Hindlimb muscle (tissue), 1 donor: ENCODE data around the gene PHLPP2. TPM values are rescaled to one million over a fixed set of nuclear protein-coding genes. Genes with fewer than 3 reads are reported as not detected.

Experiments
- DNase-seq: peaks from one replicate; pipeline ENCODE4 v3.0.0-alpha.2; 2013
- polyA plus RNA-seq: library from polyadenylated mRNA; unstranded; fragments of 120-200 nt; gene quantifications from one replicate; pipeline ENCODE4 v1.2.1, GENCODE V29; 2013; ENCODE audit not compliant: insufficient read length

Gene PHLPP2
- polyA plus RNA-seq, 1 donor = 6.3 TPM

- DNase-seq = no peak
Measured at GRCh38 chr16:71666928-71667707, 57.4 kb downstream of the PHLPP2 start.

DNA sequence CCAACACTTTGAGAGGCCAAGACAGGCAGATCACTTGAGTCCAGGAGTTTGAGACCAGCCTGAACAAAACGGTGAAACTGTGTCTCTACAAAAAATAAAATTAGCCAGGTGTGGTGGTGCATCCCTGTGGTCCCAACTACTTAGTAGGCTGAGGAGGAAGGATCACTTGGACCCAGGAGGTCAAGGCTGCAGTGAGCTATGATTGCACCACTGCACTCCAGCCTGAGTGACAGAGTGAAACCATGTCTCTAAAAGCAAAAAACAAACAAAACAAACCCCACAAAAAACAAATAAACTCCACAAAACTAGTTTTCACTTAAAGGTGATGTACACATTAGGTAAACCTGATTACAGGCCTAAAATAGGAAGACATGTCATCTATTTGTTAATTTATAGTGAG, 58.2 kb downstream of the PHLPP2 start:
- DNase-seq = no peak

- DNase-seq = no peak
Measured at GRCh38 chr16:71659471-71659870, 65.0 kb downstream of the PHLPP2 start.

GRCh38 chr16:71658771-71659170, 65.7 kb downstream of the PHLPP2 start:
- DNase-seq = no peak

DNA sequence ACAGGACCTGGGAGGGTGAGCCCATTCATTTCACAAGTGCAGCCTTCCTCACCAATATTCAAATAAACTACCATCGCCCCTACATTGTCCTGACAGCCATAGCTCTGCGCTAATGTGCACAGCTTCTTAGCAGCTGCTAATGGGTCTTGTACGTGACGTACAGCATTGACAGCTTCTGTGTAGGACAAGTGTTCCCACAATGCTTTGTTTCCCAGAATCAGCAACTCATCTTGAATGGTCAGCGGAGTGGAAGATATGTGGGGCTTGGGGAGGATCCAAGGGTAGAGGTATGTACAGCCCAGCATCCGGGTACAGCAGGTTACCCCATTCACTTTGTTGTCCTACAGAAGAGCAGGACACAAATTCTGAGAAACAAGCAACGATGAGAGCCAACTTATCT, 74.8 kb downstream of the PHLPP2 start:
- DNase-seq = no peak

- no peak for DNase-seq
Measured at GRCh38 chr16:71648921-71649320, 75.6 kb downstream of the PHLPP2 start.

DNA sequence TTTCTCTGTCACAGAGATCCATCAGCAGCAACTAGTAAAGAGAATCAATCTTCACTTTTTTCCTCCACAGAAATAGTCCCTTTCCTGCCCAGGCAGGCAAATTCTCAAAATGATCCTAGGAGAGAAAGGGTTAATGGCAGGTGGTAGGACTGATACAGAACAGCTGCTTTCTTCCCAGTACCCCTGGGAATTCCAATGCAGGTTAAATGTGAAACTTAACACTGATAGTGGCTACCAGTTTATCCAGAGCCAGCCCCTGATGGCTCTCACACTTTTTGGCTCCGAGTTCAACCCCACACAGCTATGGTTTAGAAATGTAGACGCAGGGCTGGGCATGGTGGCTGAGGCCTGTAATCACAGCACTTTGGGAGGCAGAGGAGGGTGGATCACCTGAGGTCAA, 76.3 kb downstream of the PHLPP2 start:
- no peak for DNase-seq

- DNase-seq = no peak
Measured at GRCh38 chr16:71647391-71647790, 77.1 kb downstream of the PHLPP2 start.

DNA sequence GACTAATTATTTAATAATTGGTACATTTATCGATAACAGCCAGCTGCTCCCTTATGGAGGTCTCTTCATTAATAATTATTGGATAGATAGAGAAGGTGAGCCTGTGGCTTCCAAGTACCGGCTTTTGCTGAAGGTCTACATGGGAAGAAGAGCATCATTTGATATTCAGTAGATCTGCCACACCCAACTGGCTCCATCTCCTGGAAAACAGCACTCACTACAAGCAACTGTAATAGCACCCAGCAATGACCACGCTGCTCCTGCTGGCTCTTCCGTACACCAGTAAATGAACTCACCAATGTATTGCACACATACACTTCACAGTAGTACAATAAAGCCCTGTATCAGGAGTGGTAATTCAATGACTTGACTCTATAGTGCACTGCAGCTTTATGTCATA, 79.1 kb downstream of the PHLPP2 start:
- no peak for DNase-seq

- no peak for DNase-seq
Measured at GRCh38 chr16:71637398-71637797, 87.1 kb downstream of the PHLPP2 start.

- DNase-seq = no peak
Measured at GRCh38 chr16:71635632-71636031, 88.9 kb downstream of the PHLPP2 start.

DNA sequence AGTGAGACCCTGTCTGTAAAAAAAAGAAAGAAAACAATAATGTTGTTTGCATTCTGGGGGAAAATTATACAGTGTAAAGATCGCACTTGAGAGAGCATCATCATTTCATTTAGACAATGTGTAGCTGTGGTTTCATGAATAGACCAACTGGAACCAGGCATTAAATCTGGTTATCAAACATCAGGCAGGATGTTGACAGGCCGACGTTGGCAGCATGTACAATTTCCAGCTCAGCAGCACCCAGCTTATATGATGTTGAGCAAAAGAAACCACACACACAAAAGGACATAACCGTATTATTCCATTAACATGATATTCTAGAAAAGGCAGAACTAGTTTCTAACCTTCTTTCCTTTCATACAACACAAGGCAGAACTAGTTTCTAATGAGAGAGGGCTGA, 92.7 kb downstream of the PHLPP2 start:
- no peak for DNase-seq

DNA sequence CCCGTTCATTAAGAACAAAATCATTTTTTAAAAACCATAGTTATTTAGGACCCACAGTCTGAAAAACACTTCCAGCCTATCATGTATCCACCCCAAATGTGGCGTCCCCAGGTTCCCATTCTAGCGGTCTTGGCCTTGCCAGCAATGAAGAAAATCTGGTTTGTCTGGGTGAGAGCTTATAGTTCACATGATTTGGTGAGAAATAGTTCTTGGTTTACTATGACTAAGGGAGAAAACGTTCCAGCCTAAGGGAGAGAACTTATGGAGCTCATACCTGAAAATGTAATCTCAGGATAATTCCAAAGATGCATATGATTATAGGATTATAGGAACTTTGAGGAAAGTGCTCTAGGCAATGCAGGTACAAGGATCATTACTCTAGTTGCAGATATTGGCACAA, 93.7 kb downstream of the PHLPP2 start:
- no peak for DNase-seq

GRCh38 chr16:71629278-71630016, 95.1 kb downstream of the PHLPP2 start:
- DNase-seq = no peak

GRCh38 chr16:71628810-71629209, 95.7 kb downstream of the PHLPP2 start:
- no peak for DNase-seq

DNA sequence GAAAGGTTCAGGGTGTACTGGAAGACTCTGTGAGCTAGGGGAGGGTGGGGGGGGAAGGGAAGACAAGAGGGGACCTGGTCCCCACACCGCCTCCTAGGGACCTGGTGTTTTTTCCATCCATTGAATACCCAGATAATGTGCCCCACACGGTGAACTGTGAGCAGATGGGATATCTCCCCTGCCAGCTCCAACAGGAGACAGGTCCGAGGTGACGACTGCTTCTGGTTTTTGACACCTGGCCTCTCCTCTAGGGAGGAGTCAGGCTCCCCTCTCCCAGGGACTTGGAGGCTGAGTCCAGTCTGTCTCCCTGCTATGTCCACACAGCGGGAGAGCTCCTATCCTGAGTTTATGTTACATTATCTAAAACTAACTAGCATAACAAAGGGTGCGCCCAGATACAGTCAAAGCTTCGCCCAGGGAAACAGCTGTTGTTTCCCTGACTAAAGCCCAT, 96.7 kb downstream of the PHLPP2 start:
- DNase-seq = no peak

- DNase-seq = no peak
Measured at GRCh38 chr16:71626858-71627213, 97.7 kb downstream of the PHLPP2 start.

DNA sequence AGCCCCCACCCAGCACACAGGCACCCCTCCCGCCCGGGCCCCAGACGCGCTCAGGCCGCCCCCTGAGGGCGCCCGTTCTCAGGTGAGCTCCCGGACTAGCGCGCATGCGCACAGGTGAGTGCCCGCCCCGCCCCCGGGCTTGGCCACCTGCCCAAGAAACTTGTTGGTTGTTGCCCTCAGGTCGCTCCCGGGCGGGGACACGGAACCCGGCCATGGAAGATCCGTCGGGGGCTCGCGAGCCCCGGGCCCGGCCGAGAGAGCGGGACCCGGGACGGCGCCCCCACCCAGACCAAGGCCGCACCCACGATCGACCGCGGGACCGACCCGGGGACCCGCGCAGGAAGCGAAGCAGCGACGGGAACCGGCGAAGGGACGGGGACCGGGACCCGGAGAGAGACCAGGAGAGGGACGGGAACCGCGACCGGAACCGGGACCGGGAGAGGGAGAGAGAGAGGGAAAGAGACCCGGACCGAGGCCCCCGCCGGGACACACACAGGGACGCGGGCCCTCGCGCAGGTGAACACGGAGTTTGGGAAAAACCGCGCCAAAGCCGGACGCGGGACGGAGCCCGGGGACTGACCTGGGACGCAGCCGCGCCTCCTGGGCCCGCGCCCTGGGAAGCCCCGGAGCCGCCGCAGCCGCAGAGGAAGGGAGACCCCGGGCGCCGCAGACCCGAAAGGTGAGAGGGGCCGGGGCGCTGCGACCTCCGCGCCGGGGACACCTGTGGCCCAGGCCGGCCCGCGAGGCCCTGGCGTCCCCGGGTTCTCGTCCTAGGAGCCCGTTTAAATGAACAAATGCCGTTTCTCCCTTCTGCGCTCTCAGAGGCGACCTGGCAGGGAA, 98.3 kb downstream of the PHLPP2 start, which contains the start of gene MARVELD3:
Gene MARVELD3 (plus strand): TSS at position 167 of the 840 bp plus-strand sequence. CDS start 46 bp downstream, at position 213.
- no peak for DNase-seq

- DNase-seq = no peak
Measured at GRCh38 chr16:71625113-71625850, 99.2 kb downstream of the PHLPP2 start.

GRCh38 chr16:71623597-71623996, 100.9 kb downstream of the PHLPP2 start:
- DNase-seq = no peak

- DNase-seq = no peak
Measured at GRCh38 chr16:71622088-71622487, 102.4 kb downstream of the PHLPP2 start.

GRCh38 chr16:71618429-71618828, 106.1 kb downstream of the PHLPP2 start:
- DNase-seq = no peak
